Esophagus squamous epithelium (tissue), 4 donors: ENCODE results near the gene SLC35A1.
"Not testable (repeated sequence)": the region's sequence is repeated elsewhere in the genome, so short reads cannot be mapped to it uniquely, and the experiment has no call there.

Experiments used
- POLR2A ChIP-seq, 4 donors: fragments of 450-650 bp; IDR thresholded peaks; one replicate each; pipeline ENCODE4 v1.6.1; 2017; ENCODE audit warnings: antibody characterized with exemption in 4 of 4, mild to moderate bottlenecking in 4 of 4, moderate library complexity in 3 of 4
- TF ChIP-seq, protein P1 (sequence below), 6 experiments: fragments of 450-650 bp in 4 of 6; fragments of 200-600 bp in 2 of 6; sonication (generic) in 2 of 6; IDR thresholded peaks; one replicate each; pipeline ENCODE4 v1.5.1; 2016 to 2019; ENCODE audit warnings: antibody characterized with exemption in 6 of 6, mild to moderate bottlenecking in 4 of 6, moderate library complexity in 4 of 6

DNA sequence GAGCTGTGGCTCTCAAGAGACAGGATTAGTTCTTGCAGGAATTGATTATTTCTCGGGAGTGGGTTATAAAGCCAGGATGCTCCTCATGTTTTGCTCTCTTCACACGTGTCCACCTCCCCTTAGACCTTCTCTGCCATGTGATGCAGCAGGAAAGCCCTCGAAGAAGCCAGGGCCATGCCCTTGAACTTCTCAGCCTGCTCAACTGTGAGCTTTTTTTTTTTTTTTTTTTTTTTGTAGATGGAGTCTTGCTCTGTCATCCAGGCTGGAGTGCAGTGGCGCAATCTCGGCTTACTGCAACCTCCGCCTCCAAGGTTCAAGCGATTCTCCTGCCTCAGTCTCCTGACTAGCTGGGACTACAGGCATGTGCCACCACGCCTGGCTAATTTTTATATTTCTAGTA lies 16.6 kb downstream of the SLC35A1 start:
- TF ChIP-seq, protein P1, sequence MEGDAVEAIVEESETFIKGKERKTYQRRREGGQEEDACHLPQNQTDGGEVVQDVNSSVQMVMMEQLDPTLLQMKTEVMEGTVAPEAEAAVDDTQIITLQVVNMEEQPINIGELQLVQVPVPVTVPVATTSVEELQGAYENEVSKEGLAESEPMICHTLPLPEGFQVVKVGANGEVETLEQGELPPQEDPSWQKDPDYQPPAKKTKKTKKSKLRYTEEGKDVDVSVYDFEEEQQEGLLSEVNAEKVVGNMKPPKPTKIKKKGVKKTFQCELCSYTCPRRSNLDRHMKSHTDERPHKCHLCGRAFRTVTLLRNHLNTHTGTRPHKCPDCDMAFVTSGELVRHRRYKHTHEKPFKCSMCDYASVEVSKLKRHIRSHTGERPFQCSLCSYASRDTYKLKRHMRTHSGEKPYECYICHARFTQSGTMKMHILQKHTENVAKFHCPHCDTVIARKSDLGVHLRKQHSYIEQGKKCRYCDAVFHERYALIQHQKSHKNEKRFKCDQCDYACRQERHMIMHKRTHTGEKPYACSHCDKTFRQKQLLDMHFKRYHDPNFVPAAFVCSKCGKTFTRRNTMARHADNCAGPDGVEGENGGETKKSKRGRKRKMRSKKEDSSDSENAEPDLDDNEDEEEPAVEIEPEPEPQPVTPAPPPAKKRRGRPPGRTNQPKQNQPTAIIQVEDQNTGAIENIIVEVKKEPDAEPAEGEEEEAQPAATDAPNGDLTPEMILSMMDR (IDR thresholded peaks at IDR 0.05) = not testable (repeated sequence)
- TF ChIP-seq POLR2A (IDR thresholded peaks at IDR 0.05) = not testable (repeated sequence)
